Caco-2 (cell line): ENCODE data around the gene RAB9B. TPM values are rescaled to one million over a fixed set of nuclear protein-coding genes. Genes with fewer than 3 reads are reported as not detected.

ENCODE experiments used
- BruUV-seq: library from RNA; stranded (reverse); fragments of 400-500 nt; replicated peaks from 2 replicates; lab custom pipeline; 2021; lab: Mats Ljungman, UMichigan
- CTCF ChIA-PET: fragments of 300-600 bp; sonication (Branson Sonifier 250); formaldehyde crosslinking; loops from one replicate; lab custom pipeline; 2022; ENCODE audit warnings: antibody characterized with exemption; lab: Charles Lee
- POLR2A ChIA-PET: fragments of 300-600 bp; sonication (Branson Sonifier 250); formaldehyde crosslinking; loops from one replicate; lab custom pipeline; 2022; ENCODE audit warnings: antibody characterized with exemption; lab: Charles Lee
- DNase-seq, 2 experiments: peaks; one replicate each; pipeline versions ENCODE4 v3.0.0 to v3.0.0-alpha.2; 2020 to 2022
- H3K27me3 ChIP-seq: replicated peaks from 2 replicates; pipeline ENCODE4 v1.6.0; 2011; ENCODE audit warnings: low read length; ENCODE audit not compliant: control insufficient read depth, insufficient read depth
- H3K36me3 ChIP-seq: 2 replicates; pipeline ENCODE4 v1.5.1; 2011; ENCODE audit warnings: low read length; ENCODE audit not compliant: control insufficient read depth, insufficient read depth
- H3K4me1 ChIP-seq: fragments of 250-450 bp; sonication (Bioruptor Pico); 2 replicates; pipeline ENCODE4 v1.5.1; 2020; ENCODE audit warnings: mild to moderate bottlenecking
- H3K4me3 ChIP-seq: 2 replicates; pipeline ENCODE4 v1.5.1; 2011; ENCODE audit warnings: low read depth, mild to moderate bottlenecking, control low read depth, low read length
- H3K9me3 ChIP-seq: fragments of 250-450 bp; sonication (Bioruptor Pico); 2 replicates; pipeline ENCODE4 v1.5.1; 2020; ENCODE audit warnings: mild to moderate bottlenecking, moderate library complexity
- H3K27ac Mint-ChIP-seq: one replicate; pipeline ENCODE4 v1.8.0; 2022; ENCODE audit warnings: mixed read lengths; ENCODE audit not compliant: unreplicated experiment
- H3K27me3 Mint-ChIP-seq: one replicate; pipeline ENCODE4 v1.8.0; 2022; ENCODE audit warnings: mixed read lengths; ENCODE audit not compliant: insufficient read depth, unreplicated experiment
- H3K36me3 Mint-ChIP-seq: one replicate; pipeline ENCODE4 v1.8.0; 2022; ENCODE audit warnings: mild to moderate bottlenecking, mixed read lengths; ENCODE audit not compliant: insufficient read depth, unreplicated experiment
- H3K4me1 Mint-ChIP-seq: one replicate; pipeline ENCODE4 v1.8.0; 2022; ENCODE audit warnings: low read depth, mixed read lengths; ENCODE audit not compliant: unreplicated experiment
- H3K4me3 Mint-ChIP-seq: one replicate; pipeline ENCODE4 v1.8.0; 2022; ENCODE audit warnings: mild to moderate bottlenecking, moderate library complexity, mixed read lengths; ENCODE audit not compliant: unreplicated experiment
- H3K9me3 Mint-ChIP-seq: one replicate; pipeline ENCODE4 v1.8.0; 2022; ENCODE audit warnings: mixed read lengths; ENCODE audit not compliant: unreplicated experiment
- intact Hi-C: fragments of 100-400 bp; cut with micrococcal nuclease; formaldehyde crosslinking; loops from one replicate; pipeline ENCODE4 v1.10.0; 2022; ENCODE audit not compliant: unreplicated experiment
- total RNA-seq: library from RNA; stranded (reverse); gene quantifications from 2 replicates; pipeline ENCODE4 v1.2.3, GENCODE V29; 2022
- TF ChIP-seq, protein P1 (sequence below), 2 experiments: fragments of 200-600 bp in 1 of 2; IDR thresholded peaks; 1 replicate in 1 of 2; 2 replicates in 1 of 2; pipeline versions ENCODE4 v1.5.1 to v1.8.0; 2011 to 2022; ENCODE audit warnings: antibody characterized with exemption in 1 of 2, control low read depth in 1 of 2, inconsistent platforms in 1 of 2, low read depth in 1 of 2, low read length in 1 of 2, mild to moderate bottlenecking in 1 of 2, moderate library complexity in 1 of 2; ENCODE audit not compliant: insufficient read depth in 1 of 2, severe bottlenecking in 1 of 2, unreplicated experiment in 1 of 2

The RAB9B gene
- total RNA-seq, 1 experiment from 2014 or later: 1.6 TPM

DNA sequence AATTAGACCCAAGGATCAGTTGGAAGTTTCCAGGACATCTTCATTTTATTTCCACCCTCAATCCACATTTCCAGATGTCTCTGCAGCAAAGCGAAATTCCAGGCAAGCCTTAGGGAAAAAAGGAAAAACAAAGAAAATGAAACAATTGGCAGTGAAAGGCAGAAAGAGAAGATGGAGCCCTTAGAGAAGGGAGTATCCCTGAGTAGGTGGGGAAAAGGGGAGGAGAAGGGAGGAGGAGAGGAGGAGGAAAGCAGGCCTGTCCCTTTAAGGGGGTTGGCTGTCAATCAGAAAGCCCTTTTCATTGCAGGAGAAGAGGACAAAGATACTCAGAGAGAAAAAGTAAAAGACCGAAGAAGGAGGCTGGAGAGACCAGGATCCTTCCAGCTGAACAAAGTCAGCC, 55.5 kb downstream of the RAB9B start, which contains the start of gene PLP1:
TSS of gene PLP1 (plus strand) at position 295 of the 400 bp plus-strand sequence. CDS start 156 bp downstream, outside the sequence.
- no peak for DNase-seq
- Mint-ChIP-seq H3K9me3 (no peaks in the 10 kb centered on the region), H3K4me3 (no peak within 1 kb of the TSS), H3K27me3 (no peaks in the 10 kb centered on the region), H3K4me1 (no peaks in the 10 kb centered on the region), H3K36me3 (no peaks in the 10 kb centered on the region), H3K27ac (no peak within 1 kb of the TSS)
- intact Hi-C loops: no loop called here
- CTCF ChIA-PET: no interaction called here
- Histone ChIP-seq H3K36me3 (no peaks in the 10 kb centered on the region), H3K4me3 (no peak within 1 kb of the TSS), H3K27me3 (no peaks in the 10 kb centered on the region), H3K4me1 (no peaks in the 10 kb centered on the region), H3K9me3 (no peaks in the 10 kb centered on the region)
- POLR2A ChIA-PET: no interaction called here
- TF ChIP-seq, protein P1, sequence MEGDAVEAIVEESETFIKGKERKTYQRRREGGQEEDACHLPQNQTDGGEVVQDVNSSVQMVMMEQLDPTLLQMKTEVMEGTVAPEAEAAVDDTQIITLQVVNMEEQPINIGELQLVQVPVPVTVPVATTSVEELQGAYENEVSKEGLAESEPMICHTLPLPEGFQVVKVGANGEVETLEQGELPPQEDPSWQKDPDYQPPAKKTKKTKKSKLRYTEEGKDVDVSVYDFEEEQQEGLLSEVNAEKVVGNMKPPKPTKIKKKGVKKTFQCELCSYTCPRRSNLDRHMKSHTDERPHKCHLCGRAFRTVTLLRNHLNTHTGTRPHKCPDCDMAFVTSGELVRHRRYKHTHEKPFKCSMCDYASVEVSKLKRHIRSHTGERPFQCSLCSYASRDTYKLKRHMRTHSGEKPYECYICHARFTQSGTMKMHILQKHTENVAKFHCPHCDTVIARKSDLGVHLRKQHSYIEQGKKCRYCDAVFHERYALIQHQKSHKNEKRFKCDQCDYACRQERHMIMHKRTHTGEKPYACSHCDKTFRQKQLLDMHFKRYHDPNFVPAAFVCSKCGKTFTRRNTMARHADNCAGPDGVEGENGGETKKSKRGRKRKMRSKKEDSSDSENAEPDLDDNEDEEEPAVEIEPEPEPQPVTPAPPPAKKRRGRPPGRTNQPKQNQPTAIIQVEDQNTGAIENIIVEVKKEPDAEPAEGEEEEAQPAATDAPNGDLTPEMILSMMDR (IDR thresholded peaks at IDR 0.05; ENCODE audit: insufficient read depth in 1 of 2, low read depth in 1 of 2, low read length in 1 of 2, severe bottlenecking in 1 of 2, unreplicated experiment in 1 of 2): no peak
- no TSS peak for BruUV-seq

GRCh38 chrX:103774070-103774642, 57.9 kb downstream of the RAB9B start:
- no peak overlapping the region for H3K4me3 Mint-ChIP-seq
- H3K27me3 ChIP-seq: no peaks in the 10 kb centered on the region
- intact Hi-C loops: no loop called here
- no peaks in the 10 kb centered on the region for H3K36me3 ChIP-seq
- TF ChIP-seq, protein P1 (IDR thresholded peaks at IDR 0.05; ENCODE audit: insufficient read depth in 1 of 2, low read depth in 1 of 2, low read length in 1 of 2, severe bottlenecking in 1 of 2, unreplicated experiment in 1 of 2): no peak
- no peaks in the 10 kb centered on the region for H3K27me3 Mint-ChIP-seq
- ChIA-PET POLR2A (no interaction called here), CTCF (interaction anchor here (0.6 kb wide), 1 partner anchor 83 kb away, joined by 3 read pairs; no protein-coding TSS in a partner anchor)
- no peak overlapping the region for H3K27ac Mint-ChIP-seq
- H3K9me3 Mint-ChIP-seq: no peaks in the 10 kb centered on the region
- no peak overlapping the region for H3K4me3 ChIP-seq
- no peaks in the 10 kb centered on the region for H3K4me1 Mint-ChIP-seq
- H3K9me3 ChIP-seq: no peaks in the 10 kb centered on the region
- H3K36me3 Mint-ChIP-seq: no peaks in the 10 kb centered on the region
- no peaks in the 10 kb centered on the region for H3K4me1 ChIP-seq
- no TSS peak for BruUV-seq
- no peak for DNase-seq

GRCh38 chrX:103773445-103773844, 58.6 kb downstream of the RAB9B start:
- intact Hi-C loops: no loop called here
- H3K27ac Mint-ChIP-seq: no peak overlapping the region

More at GRCh38 chrX:103773445-103773844, 58.6 kb downstream of the RAB9B start:
- H3K36me3 ChIP-seq: no peaks in the 10 kb centered on the region
- H3K4me1 ChIP-seq: no peaks in the 10 kb centered on the region
- CTCF ChIA-PET: no interaction called here
- no peak overlapping the region for H3K4me3 ChIP-seq
- Mint-ChIP-seq H3K36me3 (no peaks in the 10 kb centered on the region), H3K9me3 (no peaks in the 10 kb centered on the region), H3K4me3 (no peak overlapping the region), H3K27me3 (no peaks in the 10 kb centered on the region), H3K4me1 (no peaks in the 10 kb centered on the region)
- H3K27me3 ChIP-seq: no peaks in the 10 kb centered on the region
- TF ChIP-seq, protein P1 (IDR thresholded peaks at IDR 0.05; ENCODE audit: insufficient read depth in 1 of 2, low read depth in 1 of 2, low read length in 1 of 2, severe bottlenecking in 1 of 2, unreplicated experiment in 1 of 2): no peak
- no peaks in the 10 kb centered on the region for H3K9me3 ChIP-seq
- no peak for DNase-seq
- BruUV-seq: no TSS peak
- POLR2A ChIA-PET: no interaction called here

Other genes starting within 250 kb of the RAB9B start
- 39.0 and 42.3 TPM in 2 replicates for gene TCEAL4, start 246.7 kb downstream of the RAB9B start, total RNA-seq
- 2.7 and 3.3 TPM in 2 replicates for gene TCEAL3, start 224.3 kb downstream of the RAB9B start, total RNA-seq
- 11.6 and 11.8 TPM in 2 replicates for gene TCEAL1, start 203.3 kb downstream of the RAB9B start, total RNA-seq
- gene MORF4L2, start 145.6 kb downstream of the RAB9B start, total RNA-seq: 314 and 322 TPM in 2 replicates
- not detected in 2 replicates for gene TMEM31, start 121.3 kb downstream of the RAB9B start, total RNA-seq
- 3.4 and 3.6 TPM in 2 replicates for gene PLP1, start 55.4 kb downstream of the RAB9B start, total RNA-seq
- gene TMSB15B, start 130.4 kb upstream of the RAB9B start, total RNA-seq: 17.7 and 20.4 TPM in 2 replicates
- not detected in 2 replicates for gene H2BW1, start 181.5 kb upstream of the RAB9B start, total RNA-seq
- gene H2BW2, start 207.7 kb upstream of the RAB9B start, total RNA-seq: not detected in 2 replicates
- gene TMSB15C, start 244.0 kb upstream of the RAB9B start, total RNA-seq: 3.2 and 3.6 TPM in 2 replicates